ENCODE data around the gene NRAP. TPM values are rescaled to one million over a fixed set of nuclear protein-coding genes. Genes with fewer than 3 reads are reported as not detected.

NRAP gene
- polyA plus RNA-seq, 1 donor from 2014 or later: not detected

GRCh38 chr10:113626809-113627355, 37.0 kb downstream of the NRAP start:
- H3F3A ChIP-seq (ENCODE audit: insufficient read depth, low read length, poor library complexity, severe bottlenecking): no peaks in the 10 kb centered on the region
- no peak overlapping the region for H3K27ac ChIP-seq (ENCODE audit: low read length)
- no peak overlapping the region for H3K9ac ChIP-seq (ENCODE audit: low read length)
- H4K20me1 ChIP-seq (ENCODE audit: insufficient read depth): no peaks in the 10 kb centered on the region
- no peak overlapping the region for H3K4me2 ChIP-seq (ENCODE audit: low read length)
- TF ChIP-seq RAD21 (conservative IDR thresholded peaks at IDR 0.05): no peak
- H2AFZ ChIP-seq (ENCODE audit: low read depth, low read length): no peak overlapping the region
- H3K9me3 ChIP-seq (ENCODE audit: low read length): no peaks in the 10 kb centered on the region
- no peak overlapping the region for H3K4me3 ChIP-seq (ENCODE audit: low read length)
- no peaks in the 10 kb centered on the region for H3K27me3 ChIP-seq (ENCODE audit: insufficient read depth, low read depth, low read length)
- no peaks in the 10 kb centered on the region for H3K36me3 ChIP-seq (ENCODE audit: insufficient read depth, low read length)
- H3K79me2 ChIP-seq (replicated peaks; ENCODE audit: insufficient read depth, low read length): no peaks in the 10 kb centered on the region
- no peaks in the 10 kb centered on the region for H3K9me2 ChIP-seq (ENCODE audit: insufficient read depth, low read length)

- no peaks in the 10 kb centered on the region for H3F3A ChIP-seq (ENCODE audit: insufficient read depth, low read length, poor library complexity, severe bottlenecking)
- H3K79me2 ChIP-seq (replicated peaks; ENCODE audit: insufficient read depth, low read length): no peaks in the 10 kb centered on the region
These were observed 38.2 kb downstream of the NRAP start for GRCh38 chr10:113625461-113626186.

GRCh38 chr10:113622831-113623230, 41.0 kb downstream of the NRAP start:
- H3F3A ChIP-seq (ENCODE audit: insufficient read depth, low read length, poor library complexity, severe bottlenecking): no peaks in the 10 kb centered on the region
- no peak overlapping the region for H3K9ac ChIP-seq (ENCODE audit: low read length)
- no peak for TF ChIP-seq POLR2AphosphoS5 (IDR thresholded peaks at IDR 0.05)
- TF ChIP-seq REST (IDR thresholded peaks at IDR 0.05; ENCODE audit: borderline replicate concordance): no peak
- no peak for TF ChIP-seq EP300 (conservative IDR thresholded peaks at IDR 0.05; ENCODE audit: poor library complexity, severe bottlenecking)
- no peak for TF ChIP-seq RAD21 (conservative IDR thresholded peaks at IDR 0.05)
- TF ChIP-seq SMC3 (conservative IDR thresholded peaks at IDR 0.05; ENCODE audit: poor library complexity): no peak
- TF ChIP-seq MXI1 (conservative IDR thresholded peaks at IDR 0.05; ENCODE audit: poor library complexity, severe bottlenecking): no peak
- no peak for TF ChIP-seq TAF1 (IDR thresholded peaks at IDR 0.05; ENCODE audit: low read depth)
- TF ChIP-seq CTCF (IDR thresholded peaks at IDR 0.05; ENCODE audit: poor library complexity, severe bottlenecking): no peak
- H3K4me2 ChIP-seq (ENCODE audit: low read length): no peak overlapping the region
- H3K4me3 ChIP-seq (ENCODE audit: low read length): no peak overlapping the region
- H3K27me3 ChIP-seq (ENCODE audit: insufficient read depth, low read depth, low read length): no peaks in the 10 kb centered on the region
- no peaks in the 10 kb centered on the region for H4K20me1 ChIP-seq (ENCODE audit: insufficient read depth)
- no peaks in the 10 kb centered on the region for H3K9me2 ChIP-seq (ENCODE audit: insufficient read depth, low read length)
- H3K27ac ChIP-seq (ENCODE audit: low read length): no peak overlapping the region
- H3K79me2 ChIP-seq (replicated peaks; ENCODE audit: insufficient read depth, low read length): no peaks in the 10 kb centered on the region
- no peak overlapping the region for H2AFZ ChIP-seq (ENCODE audit: low read depth, low read length)
- H3K36me3 ChIP-seq (ENCODE audit: insufficient read depth, low read length): no peaks in the 10 kb centered on the region
- no peaks in the 10 kb centered on the region for H3K9me3 ChIP-seq (ENCODE audit: low read length)

More at GRCh38 chr10:113625461-113626186, 38.2 kb downstream of the NRAP start:
- Histone ChIP-seq H3K4me2 (ENCODE audit: low read length) (no peak overlapping the region), H3K27ac (ENCODE audit: low read length) (no peak overlapping the region), H3K9ac (ENCODE audit: low read length) (no peak overlapping the region), H2AFZ (ENCODE audit: low read depth, low read length) (no peak overlapping the region), H3K9me3 (ENCODE audit: low read length) (no peaks in the 10 kb centered on the region), H3K36me3 (ENCODE audit: insufficient read depth, low read length) (no peaks in the 10 kb centered on the region), H3K9me2 (ENCODE audit: insufficient read depth, low read length) (no peaks in the 10 kb centered on the region), H3K27me3 (ENCODE audit: insufficient read depth, low read depth, low read length) (no peaks in the 10 kb centered on the region), H3K4me3 (ENCODE audit: low read length) (no peak overlapping the region), H4K20me1 (ENCODE audit: insufficient read depth) (no peaks in the 10 kb centered on the region)
- no peak for TF ChIP-seq CTCF (IDR thresholded peaks at IDR 0.05; ENCODE audit: poor library complexity, severe bottlenecking)

Measured in neural cell (in vitro differentiated cells).